Neural progenitor cell (in vitro differentiated cells): Measurements from ENCODE around the gene PPARG.

Source experiments
- EZH2 ChIP-seq: fragments of 200-600 bp; sonication (generic); IDR thresholded peaks from 2 replicates; pipeline ENCODE4 v1.6.1; 2017; ENCODE audit warnings: antibody characterized with exemption, mild to moderate bottlenecking, moderate library complexity
- EZH2phosphoT487 ChIP-seq: fragments of 200-600 bp; sonication (generic); IDR thresholded peaks from 2 replicates; pipeline ENCODE4 v1.6.1; 2017; ENCODE audit warnings: antibody characterized with exemption
- TF ChIP-seq, protein P1 (sequence below): fragments of 200-600 bp; sonication (generic); IDR thresholded peaks from 2 replicates; pipeline ENCODE4 v1.5.1; 2017; ENCODE audit warnings: antibody characterized with exemption, mild to moderate bottlenecking

DNA sequence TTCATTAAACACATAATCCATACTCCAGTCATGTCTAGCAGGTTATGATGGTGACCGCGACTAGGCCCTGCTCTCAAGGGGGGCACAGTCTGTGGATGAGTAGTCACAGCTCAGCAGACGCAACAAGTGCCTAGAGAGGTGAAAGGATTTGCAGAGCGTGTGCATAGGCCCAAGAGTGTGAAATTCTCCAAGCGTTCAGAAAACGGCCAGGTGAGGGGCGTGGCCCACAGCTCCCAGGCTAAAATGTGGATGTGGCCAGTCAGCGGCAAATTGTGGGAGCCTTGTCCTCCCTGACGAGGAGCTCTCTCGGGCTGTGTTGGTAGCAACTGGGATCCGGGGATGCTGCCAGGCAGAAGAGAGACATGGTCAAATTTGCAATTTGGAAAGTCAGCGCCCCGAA lies 149.0 kb downstream of the PPARG start:
- TF ChIP-seq, protein P1, sequence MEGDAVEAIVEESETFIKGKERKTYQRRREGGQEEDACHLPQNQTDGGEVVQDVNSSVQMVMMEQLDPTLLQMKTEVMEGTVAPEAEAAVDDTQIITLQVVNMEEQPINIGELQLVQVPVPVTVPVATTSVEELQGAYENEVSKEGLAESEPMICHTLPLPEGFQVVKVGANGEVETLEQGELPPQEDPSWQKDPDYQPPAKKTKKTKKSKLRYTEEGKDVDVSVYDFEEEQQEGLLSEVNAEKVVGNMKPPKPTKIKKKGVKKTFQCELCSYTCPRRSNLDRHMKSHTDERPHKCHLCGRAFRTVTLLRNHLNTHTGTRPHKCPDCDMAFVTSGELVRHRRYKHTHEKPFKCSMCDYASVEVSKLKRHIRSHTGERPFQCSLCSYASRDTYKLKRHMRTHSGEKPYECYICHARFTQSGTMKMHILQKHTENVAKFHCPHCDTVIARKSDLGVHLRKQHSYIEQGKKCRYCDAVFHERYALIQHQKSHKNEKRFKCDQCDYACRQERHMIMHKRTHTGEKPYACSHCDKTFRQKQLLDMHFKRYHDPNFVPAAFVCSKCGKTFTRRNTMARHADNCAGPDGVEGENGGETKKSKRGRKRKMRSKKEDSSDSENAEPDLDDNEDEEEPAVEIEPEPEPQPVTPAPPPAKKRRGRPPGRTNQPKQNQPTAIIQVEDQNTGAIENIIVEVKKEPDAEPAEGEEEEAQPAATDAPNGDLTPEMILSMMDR: no peak
- TF ChIP-seq EZH2 (no peak), EZH2phosphoT487 (no peak)
